H1 (cell line): ENCODE results near the gene BUD23. TPM values are rescaled to one million over a fixed set of nuclear protein-coding genes. Genes with fewer than 3 reads are reported as not detected.

Source experiments
- CTCF ChIA-PET: fragments of 300-600 bp; sonication (Branson Sonifier 250); formaldehyde crosslinking; loops from one replicate; lab custom pipeline; 2021; ENCODE audit not compliant: partially characterized antibody; lab: Charles Lee
- POLR2A ChIA-PET: fragments of 300-600 bp; sonication (Branson Sonifier 250); formaldehyde crosslinking; loops from one replicate; lab custom pipeline; 2021; ENCODE audit warnings: inconsistent platforms; ENCODE audit not compliant: partially characterized antibody; lab: Charles Lee
- DNase-seq, 2 experiments: peaks; one replicate each; pipeline versions ENCODE4 v3.0.0 to v3.0.0-alpha.2; 2010 to 2022; ENCODE audit warnings: low spot score in 2 of 2, low read depth in 1 of 2, mixed read lengths in 1 of 2
- FAIRE-seq: peaks from 2 replicates; lab custom pipeline; 2011; peaks lifted over from hg19 to GRCh38; lab: Jason Lieb, UNC
- H2AFZ ChIP-seq: 2 replicates; pipeline ENCODE4 v1.8.1; 2012; ENCODE audit warnings: low read length, inconsistent platforms
- H2AK5ac ChIP-seq: 2 replicates; pipeline ENCODE4 v1.6.1; 2013; ENCODE audit warnings: low read depth, low read length
- H2BK120ac ChIP-seq: replicated peaks from 2 replicates; pipeline ENCODE3; 2013; ENCODE audit warnings: low read depth, low read length, inconsistent platforms
- H2BK12ac ChIP-seq: 2 replicates; pipeline ENCODE4 v1.6.1; 2013; ENCODE audit warnings: low read depth, low read length
- H2BK15ac ChIP-seq: 2 replicates; pipeline ENCODE4 v1.6.1; 2013; ENCODE audit warnings: low read length
- H2BK20ac ChIP-seq: 2 replicates; pipeline ENCODE4 v1.6.1; 2013; ENCODE audit warnings: low read length
- H2BK5ac ChIP-seq: 2 replicates; pipeline ENCODE4 v1.6.1; 2013; ENCODE audit warnings: low read depth, low read length
- H3K14ac ChIP-seq: 2 replicates; pipeline ENCODE4 v1.6.1; 2013; ENCODE audit warnings: inconsistent platforms; ENCODE audit not compliant: insufficient read length
- H3K18ac ChIP-seq: 2 replicates; pipeline ENCODE4 v1.6.1; 2013; ENCODE audit warnings: low read length; ENCODE audit errors: extremely low read depth
- H3K23ac ChIP-seq: 2 replicates; pipeline ENCODE4 v1.6.1; 2013; ENCODE audit warnings: inconsistent platforms; ENCODE audit not compliant: insufficient read length
- H3K23me2 ChIP-seq: 2 replicates; pipeline ENCODE4 v1.6.1; 2013; ENCODE audit warnings: low read depth, low read length
- H3K27ac ChIP-seq: 2 replicates; pipeline ENCODE4 v1.6.1; 2011; ENCODE audit warnings: low read depth, low read length, inconsistent platforms
- H3K27me3 ChIP-seq, 4 experiments: replicated peaks in 1 of 4; 1 replicate in 1 of 4; 2 replicates in 3 of 4; pipeline versions ENCODE4 v1.6.1 to v1.8.1; 2011 to 2013; ENCODE audit warnings: low read length in 3 of 4, mild to moderate bottlenecking in 3 of 4, inconsistent platforms in 2 of 4, mixed read lengths in 2 of 4, moderate library complexity in 1 of 4; ENCODE audit not compliant: control insufficient read depth in 3 of 4, insufficient read depth in 3 of 4; ENCODE audit errors: extremely low read depth in 1 of 4
- H3K36me3 ChIP-seq, 4 experiments: 2 replicates each; pipeline versions ENCODE4 v1.6.1 to v1.8.1; 2011 to 2013; ENCODE audit warnings: mild to moderate bottlenecking in 4 of 4, low read length in 3 of 4, moderate library complexity in 2 of 4, control low read depth in 1 of 4, inconsistent platforms in 1 of 4; ENCODE audit not compliant: insufficient read depth in 4 of 4, control insufficient read depth in 2 of 4
- H3K4ac ChIP-seq: replicated peaks from 2 replicates; pipeline ENCODE3; 2013; ENCODE audit warnings: low read length, low read depth, mixed read lengths, inconsistent platforms; ENCODE audit not compliant: insufficient read length
- H3K4me1 ChIP-seq, 4 experiments: replicated peaks in 1 of 4; 1 replicate in 1 of 4; 2 replicates in 3 of 4; pipeline versions ENCODE4 v1.6.1 to v1.8.1; 2011 to 2013; ENCODE audit warnings: low read length in 3 of 4, inconsistent platforms in 2 of 4, mixed read lengths in 1 of 4; ENCODE audit not compliant: insufficient read depth in 4 of 4, control insufficient read depth in 3 of 4
- H3K4me2 ChIP-seq, 2 experiments: 2 replicates each; pipeline versions ENCODE4 v1.6.1 to v1.8.1; 2011 to 2013; ENCODE audit warnings: low read depth in 2 of 2, low read length in 2 of 2, control low read depth in 1 of 2, inconsistent platforms in 1 of 2, mild to moderate bottlenecking in 1 of 2; ENCODE audit not compliant: insufficient read depth in 1 of 2
- H3K4me3 ChIP-seq, 4 experiments: fragments of 200-600, 300-600 bp in 1 of 4; sonication (generic), shearing (Covaris generic), sonication (Bioruptor Twin) in 1 of 4; 2 replicates each; pipeline versions ENCODE4 v1.5.1 to v1.8.1; 2011 to 2016; ENCODE audit warnings: low read length in 4 of 4, low read depth in 3 of 4, control low read depth in 2 of 4, inconsistent platforms in 2 of 4, mild to moderate bottlenecking in 2 of 4, mixed read lengths in 1 of 4, moderate library complexity in 1 of 4; ENCODE audit not compliant: insufficient read depth in 2 of 4; ENCODE audit errors: extremely low read depth in 1 of 4
- H3K56ac ChIP-seq: replicated peaks from 2 replicates; pipeline ENCODE3; 2013; ENCODE audit warnings: low read depth, mild to moderate bottlenecking, mixed read lengths, low read length, inconsistent platforms; ENCODE audit not compliant: insufficient read length
- H3K79me1 ChIP-seq: 2 replicates; pipeline ENCODE4 v1.6.1; 2013; ENCODE audit warnings: low read depth, low read length, control low read depth
- H3K79me2 ChIP-seq, 2 experiments: 2 replicates each; pipeline versions ENCODE4 v1.6.1 to v1.8.1; 2012 to 2013; ENCODE audit warnings: low read length in 2 of 2, mild to moderate bottlenecking in 2 of 2, inconsistent platforms in 1 of 2; ENCODE audit not compliant: insufficient read depth in 2 of 2, control insufficient read depth in 1 of 2
- H3K9ac ChIP-seq, 4 experiments: replicated peaks in 1 of 4; 1 replicate in 1 of 4; 2 replicates in 3 of 4; pipeline versions ENCODE4 v1.6.1 to v1.8.1; 2011 to 2013; ENCODE audit warnings: low read depth in 3 of 4, low read length in 3 of 4, control low read depth in 2 of 4, mild to moderate bottlenecking in 2 of 4, moderate library complexity in 2 of 4, inconsistent platforms in 1 of 4; ENCODE audit errors: extremely low read depth in 1 of 4
- H3K9me3 ChIP-seq, 2 experiments: 2 replicates each; pipeline versions ENCODE4 v1.6.1 to v1.8.1; 2012 to 2013; ENCODE audit warnings: mild to moderate bottlenecking in 2 of 2, moderate library complexity in 2 of 2, control low read depth in 1 of 2, inconsistent platforms in 1 of 2, low read depth in 1 of 2, low read length in 1 of 2, mixed read lengths in 1 of 2; ENCODE audit not compliant: insufficient read depth in 2 of 2
- H4K20me1 ChIP-seq, 2 experiments: replicated peaks in 1 of 2; 2 replicates each; pipeline versions ENCODE3 to v1.8.1; 2011 to 2013; ENCODE audit warnings: inconsistent platforms in 2 of 2, low read length in 2 of 2, mild to moderate bottlenecking in 1 of 2; ENCODE audit not compliant: insufficient read depth in 2 of 2, control insufficient read depth in 1 of 2
- H4K5ac ChIP-seq: 2 replicates; pipeline ENCODE4 v1.6.1; 2013; ENCODE audit warnings: low read length, low read depth, mixed read lengths, inconsistent platforms; ENCODE audit not compliant: insufficient read length
- H4K8ac ChIP-seq: 2 replicates; pipeline ENCODE4 v1.8.0; 2013; ENCODE audit warnings: mild to moderate bottlenecking, moderate library complexity, low read length, inconsistent platforms; ENCODE audit not compliant: insufficient read depth; ENCODE audit errors: extremely low read depth
- H4K91ac ChIP-seq: replicated peaks from 2 replicates; pipeline ENCODE3; 2013; ENCODE audit warnings: low read length, mixed read lengths, inconsistent platforms; ENCODE audit not compliant: insufficient read length
- CEBPB ChIP-seq: IDR thresholded peaks from 2 replicates; pipeline ENCODE4 v1.6.1; 2012; ENCODE audit warnings: low read depth, low read length
- E2F6 ChIP-seq: IDR thresholded peaks from 2 replicates; pipeline ENCODE4 v1.6.1; 2012; ENCODE audit warnings: inconsistent platforms
- JUND ChIP-seq: IDR thresholded peaks from 2 replicates; pipeline ENCODE4 v1.6.1; 2011; ENCODE audit warnings: mild to moderate bottlenecking, improper control_type of control experiment, low read length
- PHF8 ChIP-seq: fragments of 200-600 bp; sonication (generic); conservative IDR thresholded peaks from 2 replicates; pipeline ENCODE4 v1.7.1; 2012; ENCODE audit warnings: low read depth, mild to moderate bottlenecking, inconsistent platforms, low read length, moderate library complexity
- POU5F1 ChIP-seq: IDR thresholded peaks from 2 replicates; pipeline ENCODE4 v1.6.1; 2011; ENCODE audit warnings: low read depth, mild to moderate bottlenecking, low read length, moderate library complexity
- RXRA ChIP-seq: IDR thresholded peaks from 2 replicates; pipeline ENCODE4 v1.6.1; 2011; ENCODE audit warnings: low read depth, mild to moderate bottlenecking, low read length, moderate library complexity; ENCODE audit not compliant: insufficient read depth
- SP4 ChIP-seq: IDR thresholded peaks from 2 replicates; pipeline ENCODE4 v1.6.1; 2012; ENCODE audit warnings: low read length, inconsistent platforms
- WGBS, 2 experiments: shearing (Covaris generic) in 1 of 2; methylation state at CpG; one replicate each; pipeline versions ENCODE4 v1.1.6 to v1.1.7; 2013 to 2015; ENCODE audit warnings: low lambda C conversion rate in 2 of 2, mixed read lengths in 2 of 2, inconsistent platforms in 1 of 2, low coverage in 1 of 2, missing lambda C conversion rate in 1 of 2; ENCODE audit not compliant: insufficient replicate concordance in 2 of 2, insufficient coverage in 1 of 2, insufficient read length in 1 of 2; ENCODE audit errors: extremely low coverage in 1 of 2, missing lambda C conversion rate in 1 of 2; 5-methylcytosine and 5-hydroxymethylcytosine counted together
- polyA plus RNA-seq, 7 experiments: library from polyadenylated mRNA; depleted of rRNA in 3 of 7; stranded (reverse) in 5 of 7; unstranded in 2 of 7; fragments of >200 nt in 5 of 7; fragments of 200-250 nt in 2 of 7; gene quantifications; 1 replicate in 5 of 7; 2 replicates in 1 of 7; 4 replicates in 1 of 7; pipeline versions ENCODE4 v1.2.1 to v1.2.3, GENCODE V29; 2011 to 2013; ENCODE audit warnings: missing spikeins in 2 of 7, mixed read lengths in 2 of 7
- total RNA-seq: library from RNA; stranded (reverse); fragmentation: NEBNext Ultra II Directional; extraction: Animal tissue kit (Norgen Biotek cat#: 25700); gene quantifications from 2 replicates; pipeline ENCODE4 v1.2.1, GENCODE V29; 2021

BUD23 gene
- total and polyA plus RNA-seq, 2 of the 8 experiments (the other 6 are each of a cell fraction or from before 2014, with no cell fraction given) = 72.3 to 78.4 TPM

DNA sequence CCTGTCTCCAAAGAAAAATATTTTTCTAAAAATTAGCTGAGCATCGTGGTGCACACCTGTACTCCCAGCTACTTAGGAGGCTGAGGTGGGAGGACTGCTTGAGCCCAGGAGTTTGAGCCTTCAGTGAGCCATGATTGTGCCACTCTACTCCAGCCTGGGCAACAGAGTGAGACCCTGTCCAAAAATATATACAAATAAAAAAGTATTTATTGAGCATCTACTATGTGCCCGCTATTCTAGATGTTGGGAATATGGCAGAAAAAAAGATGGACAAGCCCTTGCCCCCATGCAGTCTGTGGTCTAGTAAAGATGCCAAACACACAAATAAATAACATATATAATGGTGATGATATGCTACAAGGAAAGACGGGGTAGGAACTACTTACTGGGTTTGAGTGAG lies 40.4 kb downstream of the BUD23 start:
- no peak for TF ChIP-seq PHF8
- no peak for TF ChIP-seq E2F6
- TF ChIP-seq RXRA = no peak
- TF ChIP-seq CEBPB = no peak
- TF ChIP-seq JUND = no peak
- no peak for TF ChIP-seq POU5F1
- no peak for TF ChIP-seq SP4
- TF ChIP-seq, all 59 proteins: peak for 0
- H2BK15ac ChIP-seq = no peak overlapping the region
- H4K5ac ChIP-seq = no peak overlapping the region
- H3K79me2 ChIP-seq = no peaks in the 10 kb centered on the region
- H3K36me3 ChIP-seq = no peaks in the 10 kb centered on the region
- no peak overlapping the region for H3K4me3 ChIP-seq
- H3K4me2 ChIP-seq = no peak overlapping the region
- 96% methylated on average over 3 of the region's 3 CpGs; no CpG with 5 or more reads in 1 of the 2 experiments for WGBS, 2 experiments
- peaks cover 5% of the 10 kb centered on the region; the same call in 1 of the 2 replicates for H3K23me2 ChIP-seq
- no peaks in the 10 kb centered on the region for H3K9me3 ChIP-seq
- no peak overlapping the region for H2BK120ac ChIP-seq
- H3K56ac ChIP-seq = no peak overlapping the region
- no peak for FAIRE-seq
- peaks cover 0 to 3% of the 10 kb centered on the region in 2 experiments for H4K20me1 ChIP-seq
- no peak overlapping the region for H3K14ac ChIP-seq
- H2BK5ac ChIP-seq = no peak overlapping the region
- no peak overlapping the region for H3K27ac ChIP-seq
- H3K23ac ChIP-seq = no peak overlapping the region
- no peak overlapping the region for H4K91ac ChIP-seq
- H2AFZ ChIP-seq = no peak overlapping the region
- no peak overlapping the region for H2BK20ac ChIP-seq
- CTCF ChIA-PET = interaction anchor here (1.0 to 4.6 kb wide), 6 partner anchors 13 to 124 kb away, joined by 3 to 45 read pairs (median 6); no protein-coding TSS in a partner anchor
- no peak for DNase-seq
- H3K27me3 ChIP-seq = peaks cover 0 to 11% (median 6%) of the 10 kb centered on the region in 4 experiments; a peak in 5 of 7 replicates
- H3K18ac ChIP-seq = no peak overlapping the region
- H2BK12ac ChIP-seq = no peak overlapping the region
- no peaks in the 10 kb centered on the region for H3K79me1 ChIP-seq
- no peak overlapping the region for H4K8ac ChIP-seq
- H3K4ac ChIP-seq = no peak overlapping the region
- POLR2A ChIA-PET = no interaction called here
- H3K4me1 ChIP-seq = no peaks in the 10 kb centered on the region; a peak in 1 of 7 replicates
- no peak overlapping the region for H3K9ac ChIP-seq
- no peak overlapping the region for H2AK5ac ChIP-seq
